IMR-90 (cell line): ENCODE results near the gene RELT. TPM values are rescaled to one million over a fixed set of nuclear protein-coding genes. Genes with fewer than 3 reads are reported as not detected.

ENCODE experiments used
- ATAC-seq: fragments of 200-7000 bp; cut with Tn5 transposase; 2 replicates; pipeline ENCODE4 v1.9.1; 2020; ENCODE audit warnings: low read depth, mild to moderate bottlenecking, moderate library complexity
- BruUV-seq: library from RNA; stranded (reverse); fragments of 400-500 nt; replicated peaks from 2 replicates; lab custom pipeline; 2021; lab: Mats Ljungman, UMichigan
- CTCF ChIA-PET: fragments of 300-600 bp; formaldehyde crosslinking; extraction: SDS; loops from one replicate; lab custom pipeline; 2021; ENCODE audit warnings: antibody characterized with exemption; lab: Yijun Ruan, JAX
- POLR2A ChIA-PET: fragments of 300-600 bp; sonication (Branson Sonifier 250); formaldehyde crosslinking; loops from one replicate; lab custom pipeline; 2022; ENCODE audit warnings: antibody characterized with exemption; ENCODE audit not compliant: unreplicated experiment; lab: Charles Lee
- DNase-seq: peaks from one replicate; pipeline ENCODE4 v3.0.0; 2013
- H2AFZ ChIP-seq: replicated peaks from 2 replicates; pipeline ENCODE3; 2013; ENCODE audit warnings: low read length, mild to moderate bottlenecking; ENCODE audit not compliant: poor library complexity
- H2AK5ac ChIP-seq: 2 replicates; pipeline ENCODE4 v1.6.1; 2013; ENCODE audit warnings: low read depth, low read length, inconsistent platforms
- H2AK9ac ChIP-seq: replicated peaks from 2 replicates; pipeline ENCODE3; 2013; ENCODE audit warnings: mild to moderate bottlenecking, low read depth, low read length, moderate library complexity; ENCODE audit not compliant: poor library complexity
- H2BK120ac ChIP-seq: 2 replicates; pipeline ENCODE4 v1.6.1; 2013; ENCODE audit warnings: low read depth, low read length, inconsistent platforms
- H2BK15ac ChIP-seq: 3 replicates; pipeline ENCODE4 v1.6.1; 2013; ENCODE audit warnings: low read depth, low read length, inconsistent platforms
- H2BK20ac ChIP-seq: 2 replicates; pipeline ENCODE4 v1.6.1; 2013; ENCODE audit warnings: low read depth, mild to moderate bottlenecking, inconsistent platforms, low read length, moderate library complexity
- H2BK5ac ChIP-seq: 2 replicates; pipeline ENCODE4 v1.6.1; 2013; ENCODE audit warnings: mild to moderate bottlenecking, low read depth, low read length, inconsistent platforms; ENCODE audit not compliant: poor library complexity, severe bottlenecking
- H3K14ac ChIP-seq: replicated peaks from 2 replicates; pipeline ENCODE4 v1.6.1; 2013; ENCODE audit warnings: low read depth, low read length, inconsistent platforms
- H3K18ac ChIP-seq: 2 replicates; pipeline ENCODE4 v1.6.1; 2013; ENCODE audit warnings: low read depth, low read length, control low read depth
- H3K23ac ChIP-seq: 2 replicates; pipeline ENCODE4 v1.6.1; 2013; ENCODE audit warnings: low read depth, low read length, inconsistent platforms
- H3K27ac ChIP-seq: 2 replicates; pipeline ENCODE4 v1.5.1; 2013; ENCODE audit warnings: mild to moderate bottlenecking, control low read depth, low read length; ENCODE audit not compliant: insufficient read depth
- H3K27me3 ChIP-seq: 2 replicates; pipeline ENCODE4 v1.6.1; 2013; ENCODE audit warnings: low read length; ENCODE audit not compliant: control insufficient read depth, insufficient read depth
- H3K36me3 ChIP-seq: 2 replicates; pipeline ENCODE4 v1.6.1; 2013; ENCODE audit warnings: low read length, mixed read lengths; ENCODE audit not compliant: control insufficient read depth, insufficient read depth
- H3K4ac ChIP-seq: 2 replicates; pipeline ENCODE4 v1.6.1; 2013; ENCODE audit warnings: low read depth, low read length, inconsistent platforms
- H3K4me1 ChIP-seq: 2 replicates; pipeline ENCODE4 v1.6.1; 2013; ENCODE audit warnings: low read length, mixed read lengths; ENCODE audit not compliant: control insufficient read depth, insufficient read depth
- H3K4me2 ChIP-seq: 2 replicates; pipeline ENCODE4 v1.6.1; 2013; ENCODE audit warnings: low read depth, mild to moderate bottlenecking, control low read depth, low read length, moderate library complexity
- H3K4me3 ChIP-seq: 2 replicates; pipeline ENCODE4 v1.5.1; 2013; ENCODE audit warnings: low read depth, mild to moderate bottlenecking, control low read depth, low read length, moderate library complexity; ENCODE audit not compliant: insufficient read depth
- H3K56ac ChIP-seq: 2 replicates; pipeline ENCODE4 v1.6.1; 2013; ENCODE audit warnings: low read length, inconsistent platforms; ENCODE audit not compliant: insufficient read depth; ENCODE audit errors: extremely low read depth
- H3K79me1 ChIP-seq, 2 experiments: 2 replicates each; pipeline ENCODE4 v1.6.1; 2013; ENCODE audit warnings: low read length in 2 of 2, inconsistent platforms in 1 of 2, low read depth in 1 of 2
- H3K9ac ChIP-seq: 2 replicates; pipeline ENCODE4 v1.6.1; 2013; ENCODE audit warnings: low read depth, low read length, control low read depth
- H3K9me1 ChIP-seq: 2 replicates; pipeline ENCODE4 v1.6.1; 2013; ENCODE audit warnings: low read length, inconsistent platforms; ENCODE audit not compliant: insufficient read depth
- H3K9me3 ChIP-seq: 2 replicates; pipeline ENCODE4 v1.6.1; 2013; ENCODE audit warnings: low read length; ENCODE audit not compliant: control insufficient read depth, insufficient read depth
- H4K20me1 ChIP-seq: 2 replicates; pipeline ENCODE4 v1.6.1; 2013; ENCODE audit warnings: low read length, inconsistent platforms; ENCODE audit not compliant: insufficient read depth
- H4K5ac ChIP-seq: 2 replicates; pipeline ENCODE4 v1.6.1; 2013; ENCODE audit warnings: mild to moderate bottlenecking, low read depth, low read length, control low read depth
- H4K8ac ChIP-seq, 2 experiments: 2 replicates each; pipeline ENCODE4 v1.6.1; 2013; ENCODE audit warnings: low read depth in 2 of 2, low read length in 2 of 2, control low read depth in 1 of 2, inconsistent platforms in 1 of 2
- H4K91ac ChIP-seq: 2 replicates; pipeline ENCODE4 v1.6.1; 2013; ENCODE audit warnings: low read depth, low read length, inconsistent platforms; ENCODE audit not compliant: insufficient read depth
- BHLHE40 ChIP-seq: fragments of 150-350 bp; IDR thresholded peaks from 2 replicates; pipeline ENCODE4 v1.6.1; 2016; ENCODE audit warnings: mild to moderate bottlenecking, low read depth, low read length
- CHD1 ChIP-seq: IDR thresholded peaks from 2 replicates; pipeline ENCODE4 v1.6.1; 2012; ENCODE audit warnings: low read depth, low read length, improper control_type of control experiment
- ELK1 ChIP-seq: fragments of 150-350 bp; IDR thresholded peaks from 2 replicates; pipeline ENCODE4 v1.6.1; 2016; ENCODE audit warnings: low read depth, mild to moderate bottlenecking, low read length, moderate library complexity, borderline replicate concordance
- MAFK ChIP-seq: IDR thresholded peaks from 2 replicates; pipeline ENCODE4 v1.6.1; 2012; ENCODE audit warnings: low read depth, low read length, improper control_type of control experiment
- MAZ ChIP-seq: IDR thresholded peaks from 2 replicates; pipeline ENCODE4 v1.6.1; 2012; ENCODE audit warnings: low read depth, mild to moderate bottlenecking, low read length, improper control_type of control experiment, moderate library complexity, borderline replicate concordance
- NFE2L2 ChIP-seq: fragments of 150-350 bp; IDR thresholded peaks from 2 replicates; pipeline ENCODE4 v1.6.1; 2016; ENCODE audit warnings: low read depth, mild to moderate bottlenecking, low read length
- POLR2A ChIP-seq: IDR thresholded peaks from 2 replicates; pipeline ENCODE4 v1.6.1; 2012; ENCODE audit warnings: mild to moderate bottlenecking, low read depth, low read length
- RCOR1 ChIP-seq: IDR thresholded peaks from 2 replicates; pipeline ENCODE4 v1.6.1; 2012; ENCODE audit warnings: mild to moderate bottlenecking, low read length, improper control_type of control experiment; ENCODE audit not compliant: insufficient replicate concordance
- RFX5 ChIP-seq: IDR thresholded peaks from 2 replicates; pipeline ENCODE4 v1.8.0; 2012; ENCODE audit warnings: low read depth, mild to moderate bottlenecking, low read length, moderate library complexity
- SMC3 ChIP-seq: fragments of 150-350 bp; IDR thresholded peaks from 2 replicates; pipeline ENCODE4 v1.6.1; 2016; ENCODE audit warnings: low read depth, mild to moderate bottlenecking, antibody characterized with exemption, low read length, moderate library complexity
- WGBS, 2 experiments: methylation state at CpG; one replicate each; pipeline versions ENCODE4 v1.1.5 to v1.1.7; 2013; ENCODE audit warnings: missing lambda C conversion rate in 2 of 2; ENCODE audit not compliant: insufficient read length in 1 of 2; ENCODE audit errors: extremely low coverage in 2 of 2; 5-methylcytosine and 5-hydroxymethylcytosine counted together
- dilution Hi-C: fragments of 300-500 bp; cut with HindIII; formaldehyde crosslinking; loops from one replicate; pipeline ENCODE4 v1.14.3; 2018; ENCODE audit warnings: low sequenced_read_pairs; ENCODE audit not compliant: unreplicated experiment
- in situ Hi-C: fragments of 300-500 bp; cut with MboI; formaldehyde crosslinking; loops from 3 replicates; pipeline ENCODE4 v1.14.3; 2019; ENCODE audit warnings: low sequenced_read_pairs, inconsistent platforms, mixed read lengths
- intact Hi-C: fragments of 100-400 bp; cut with micrococcal nuclease; formaldehyde crosslinking; loops from 2 replicates; pipeline ENCODE4 v1.10.0; 2022
- polyA plus RNA-seq, 3 experiments: library from polyadenylated mRNA; depleted of rRNA; stranded (reverse); fragments of >200 nt; gene quantifications; 2 replicates each; pipeline ENCODE4 v1.2.3, GENCODE V29; 2012; ENCODE audit warnings: low replicate concordance in 1 of 3
- total RNA-seq: library from RNA; depleted of rRNA; stranded (reverse); fragments of >200 nt; gene quantifications from 2 replicates; pipeline ENCODE4 v1.2.3, GENCODE V29; 2012

Gene RELT
- total and polyA plus RNA-seq, 2 of the 4 experiments (the other 2 are of a cell fraction), result 2.3 to 5.3 TPM

- no peak overlapping the region for H4K8ac ChIP-seq
- no peak overlapping the region for H4K5ac ChIP-seq
- H3K14ac ChIP-seq, result no peak overlapping the region
- no peak for ATAC-seq
- POLR2A ChIA-PET, result no interaction called here
- no peak for DNase-seq
- no peak overlapping the region for H2BK20ac ChIP-seq
- intact Hi-C loops, result no loop called here
- H2AK9ac ChIP-seq, result no peak overlapping the region
- H2BK5ac ChIP-seq, result no peak overlapping the region
- peaks cover 36 to 82% of the 10 kb centered on the region in 2 experiments for H3K79me1 ChIP-seq
- in situ Hi-C loops, result no loop called here
- no peak overlapping the region for H2BK15ac ChIP-seq
- H3K4me1 ChIP-seq, result peaks cover 27% of the 10 kb centered on the region; the same call in 1 of the 2 replicates
- H3K27ac ChIP-seq, result no peak overlapping the region
- H4K91ac ChIP-seq, result no peak overlapping the region
- no peak overlapping the region for H2BK120ac ChIP-seq
- H3K36me3 ChIP-seq, result no peaks in the 10 kb centered on the region
- CTCF ChIA-PET, result no interaction called here
- no peak overlapping the region for H3K4ac ChIP-seq
- no TSS peak for BruUV-seq
- whole genome bisulfite sequencing, 2 experiments, result 100% methylated on average over 2 of the region's 6 CpGs; no CpG with 5 or more reads in 1 of the 2 experiments
- dilution Hi-C loops, result no loop called here
- no peak overlapping the region for H2AFZ ChIP-seq
- no peak overlapping the region for H3K18ac ChIP-seq
- no peak overlapping the region for H2AK5ac ChIP-seq
- no peak overlapping the region for H3K23ac ChIP-seq
- no peak overlapping the region for H3K4me2 ChIP-seq
- no peaks in the 10 kb centered on the region for H3K9me3 ChIP-seq
- H3K56ac ChIP-seq, result no peak overlapping the region
- H3K9me1 ChIP-seq, result peaks cover 14% of the 10 kb centered on the region; the same call in 1 of the 2 replicates
- H3K27me3 ChIP-seq, result no peaks in the 10 kb centered on the region
- H4K20me1 ChIP-seq, result peaks cover 59% of the 10 kb centered on the region; the same call in 1 of the 2 replicates
- H3K9ac ChIP-seq, result no peak overlapping the region
- no peak overlapping the region for H3K4me3 ChIP-seq
- TF ChIP-seq NFE2L2, result no peak
- no peak for TF ChIP-seq ELK1
- no peak for TF ChIP-seq CHD1
- TF ChIP-seq BHLHE40, result no peak
- TF ChIP-seq RCOR1, result no peak
- TF ChIP-seq MAZ, result no peak
- TF ChIP-seq MAFK, result no peak
- no peak for TF ChIP-seq SMC3
- TF ChIP-seq RFX5, result no peak
- no peak for TF ChIP-seq POLR2A
Observed at GRCh38 chr11:73381589-73381988, 5.4 kb downstream of the RELT start.
